Type B pancreatic cell (in vitro differentiated cells): ENCODE data around the gene NR0B1. TPM values are rescaled to one million over a fixed set of nuclear protein-coding genes. Genes with fewer than 3 reads are reported as not detected.

ENCODE experiments used
- DNase-seq: peaks from one replicate; pipeline ENCODE4 v3.0.0; 2021; ENCODE audit warnings: mixed read lengths; ENCODE audit not compliant: unreplicated experiment; ENCODE audit errors: extremely low spot score
- H3K27ac Mint-ChIP-seq: 2 replicates; pipeline ENCODE4 v1.8.0; 2021; ENCODE audit warnings: mild to moderate bottlenecking, mixed read lengths
- H3K27me3 Mint-ChIP-seq: 2 replicates; pipeline ENCODE4 v1.8.0; 2021; ENCODE audit warnings: mixed read lengths
- H3K36me3 Mint-ChIP-seq: 2 replicates; pipeline ENCODE4 v1.8.0; 2021; ENCODE audit warnings: mixed read lengths
- H3K4me1 Mint-ChIP-seq: one replicate; pipeline ENCODE4 v1.8.0; 2021; ENCODE audit warnings: mixed read lengths; ENCODE audit not compliant: unreplicated experiment
- H3K4me3 Mint-ChIP-seq: 2 replicates; pipeline ENCODE4 v1.8.0; 2021; ENCODE audit warnings: mild to moderate bottlenecking, mixed read lengths
- H3K9me3 Mint-ChIP-seq: 2 replicates; pipeline ENCODE4 v1.8.0; 2021; ENCODE audit warnings: mixed read lengths
- total RNA-seq: library from RNA; stranded (reverse); gene quantifications from 2 replicates; pipeline ENCODE4 v1.2.1, GENCODE V29; 2021; ENCODE audit warnings: low replicate concordance
- TF ChIP-seq, protein P1 (sequence below): fragments of 200-600 bp; sonication (generic); conservative IDR thresholded peaks from 2 replicates; pipeline ENCODE4 v1.5.0; 2021; ENCODE audit warnings: antibody characterized with exemption, mild to moderate bottlenecking

The NR0B1 gene
- total RNA-seq, 1 donor from 2014 or later = 14.1 TPM

DNA sequence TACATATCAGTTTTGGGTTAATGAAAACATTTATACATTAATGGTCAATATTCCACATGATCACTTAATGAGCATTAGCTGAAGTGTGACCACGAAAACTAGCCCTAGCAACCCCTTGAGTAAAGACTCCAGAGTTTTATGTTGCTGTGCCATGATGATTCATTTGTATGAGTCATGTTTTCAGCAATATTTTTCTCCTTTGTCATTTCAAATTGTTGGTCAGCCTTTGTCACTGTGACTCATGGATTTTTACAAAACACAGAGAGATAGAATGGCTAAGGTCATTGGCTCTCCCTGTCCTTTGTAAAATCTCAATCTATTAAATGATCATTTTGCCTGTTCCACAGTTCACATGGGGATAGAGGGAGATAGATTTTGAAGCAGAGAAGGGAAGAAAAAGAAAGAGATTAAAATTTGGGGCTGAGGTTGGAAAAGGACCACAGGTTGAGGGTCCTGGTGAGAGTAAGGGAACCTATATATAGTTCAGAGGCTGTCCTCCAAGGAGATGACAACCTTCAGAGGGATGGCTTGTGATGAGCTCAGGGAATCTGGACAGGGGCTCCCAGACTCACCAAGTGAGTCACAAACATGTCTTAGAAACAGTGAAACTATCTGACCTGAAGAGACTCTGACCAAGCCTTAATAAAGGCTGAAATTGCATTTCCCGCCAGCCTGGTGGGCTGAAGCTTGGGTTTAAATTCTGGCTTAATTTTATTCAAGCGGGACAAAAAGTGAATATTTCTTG is 25.6 kb downstream of the NR0B1 start:
- peak overlapping the region; percentile 94 for H3K27ac Mint-ChIP-seq
- TF ChIP-seq, protein P1, sequence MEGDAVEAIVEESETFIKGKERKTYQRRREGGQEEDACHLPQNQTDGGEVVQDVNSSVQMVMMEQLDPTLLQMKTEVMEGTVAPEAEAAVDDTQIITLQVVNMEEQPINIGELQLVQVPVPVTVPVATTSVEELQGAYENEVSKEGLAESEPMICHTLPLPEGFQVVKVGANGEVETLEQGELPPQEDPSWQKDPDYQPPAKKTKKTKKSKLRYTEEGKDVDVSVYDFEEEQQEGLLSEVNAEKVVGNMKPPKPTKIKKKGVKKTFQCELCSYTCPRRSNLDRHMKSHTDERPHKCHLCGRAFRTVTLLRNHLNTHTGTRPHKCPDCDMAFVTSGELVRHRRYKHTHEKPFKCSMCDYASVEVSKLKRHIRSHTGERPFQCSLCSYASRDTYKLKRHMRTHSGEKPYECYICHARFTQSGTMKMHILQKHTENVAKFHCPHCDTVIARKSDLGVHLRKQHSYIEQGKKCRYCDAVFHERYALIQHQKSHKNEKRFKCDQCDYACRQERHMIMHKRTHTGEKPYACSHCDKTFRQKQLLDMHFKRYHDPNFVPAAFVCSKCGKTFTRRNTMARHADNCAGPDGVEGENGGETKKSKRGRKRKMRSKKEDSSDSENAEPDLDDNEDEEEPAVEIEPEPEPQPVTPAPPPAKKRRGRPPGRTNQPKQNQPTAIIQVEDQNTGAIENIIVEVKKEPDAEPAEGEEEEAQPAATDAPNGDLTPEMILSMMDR = no peak
- peak overlapping the region; percentile 29 for H3K4me3 Mint-ChIP-seq
- H3K9me3 Mint-ChIP-seq = peaks cover 4% of the 10 kb centered on the region
- H3K4me1 Mint-ChIP-seq = peaks cover 4% of the 10 kb centered on the region
- H3K36me3 Mint-ChIP-seq = no peaks in the 10 kb centered on the region
- DNase-seq = no peak
- no peaks in the 10 kb centered on the region for H3K27me3 Mint-ChIP-seq

DNA sequence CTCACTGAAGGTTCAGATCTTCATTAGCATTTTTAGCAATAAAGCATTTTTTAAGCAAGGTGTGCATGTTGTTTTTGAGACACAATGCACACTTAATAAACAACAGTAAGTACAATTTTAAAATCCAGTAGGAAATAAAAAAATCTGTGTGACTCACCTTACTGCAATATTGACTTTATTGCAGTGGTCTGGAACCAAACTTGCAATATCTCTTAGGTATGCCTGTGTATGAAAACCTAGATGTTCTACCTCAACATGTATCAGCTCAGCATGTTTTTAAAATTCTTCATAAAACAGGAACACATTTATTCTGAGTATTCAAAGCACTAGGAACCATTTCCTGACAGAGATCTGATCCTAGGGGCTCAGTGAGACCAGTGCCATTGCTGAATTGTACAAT is 26.7 kb downstream of the NR0B1 start:
- Mint-ChIP-seq H3K27ac (peak overlapping the region; percentile 94), H3K4me3 (no peak overlapping the region), H3K36me3 (no peaks in the 10 kb centered on the region), H3K27me3 (no peaks in the 10 kb centered on the region), H3K4me1 (peaks cover 4% of the 10 kb centered on the region), H3K9me3 (peaks cover 4% of the 10 kb centered on the region)
- no peak for DNase-seq
- TF ChIP-seq, protein P1 = no peak

DNA sequence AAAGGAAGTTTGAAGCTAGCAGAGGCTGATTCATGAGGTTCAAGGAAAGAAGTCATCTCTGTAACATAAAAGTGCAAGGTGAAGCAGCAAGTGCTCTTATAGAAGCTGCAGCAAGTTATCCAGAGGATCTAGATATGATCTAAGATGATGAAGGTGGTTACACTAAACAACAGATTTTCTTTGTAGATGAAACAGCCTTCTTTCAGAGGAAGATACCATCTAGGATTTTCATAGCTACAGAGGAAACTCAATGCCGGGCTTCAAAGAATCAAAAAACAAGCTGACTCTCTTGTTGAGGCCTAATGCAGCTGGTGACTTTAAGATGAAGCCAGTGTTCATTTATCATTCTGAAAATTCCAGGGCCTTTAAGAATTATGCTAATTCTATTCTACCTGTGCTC is 28.8 kb downstream of the NR0B1 start:
- H3K4me1 Mint-ChIP-seq = peaks cover 4% of the 10 kb centered on the region
- TF ChIP-seq, protein P1 = no peak
- H3K9me3 Mint-ChIP-seq = peaks cover 3% of the 10 kb centered on the region
- no peak overlapping the region for H3K4me3 Mint-ChIP-seq
- H3K27me3 Mint-ChIP-seq = no peaks in the 10 kb centered on the region
- H3K36me3 Mint-ChIP-seq = no peaks in the 10 kb centered on the region
- H3K27ac Mint-ChIP-seq = no peak overlapping the region
- no peak for DNase-seq

DNA sequence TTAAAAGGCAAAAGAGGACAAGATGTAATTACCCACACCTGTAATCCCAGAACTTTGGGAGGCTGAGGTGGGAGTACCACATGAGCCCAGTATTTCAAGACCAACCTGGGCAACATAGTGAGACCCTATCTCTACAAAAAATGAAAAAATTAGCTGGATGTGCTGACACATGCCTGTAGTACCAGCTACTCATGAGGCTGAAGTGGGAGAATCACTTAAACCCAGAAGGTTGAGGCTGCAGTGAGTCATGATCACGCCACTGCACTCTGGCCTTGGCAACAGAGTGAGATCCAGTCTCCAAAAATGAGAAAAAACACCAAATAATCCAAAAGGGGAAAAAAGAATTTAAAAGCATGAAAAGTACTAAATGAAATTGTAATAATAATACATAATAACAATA is 30.8 kb downstream of the NR0B1 start:
- H3K27ac Mint-ChIP-seq = no peak overlapping the region
- H3K27me3 Mint-ChIP-seq = no peaks in the 10 kb centered on the region
- no peaks in the 10 kb centered on the region for H3K9me3 Mint-ChIP-seq
- H3K4me3 Mint-ChIP-seq = no peak overlapping the region
- no peaks in the 10 kb centered on the region for H3K36me3 Mint-ChIP-seq
- TF ChIP-seq, protein P1 = no peak
- DNase-seq = no peak
- H3K4me1 Mint-ChIP-seq = no peaks in the 10 kb centered on the region

DNA sequence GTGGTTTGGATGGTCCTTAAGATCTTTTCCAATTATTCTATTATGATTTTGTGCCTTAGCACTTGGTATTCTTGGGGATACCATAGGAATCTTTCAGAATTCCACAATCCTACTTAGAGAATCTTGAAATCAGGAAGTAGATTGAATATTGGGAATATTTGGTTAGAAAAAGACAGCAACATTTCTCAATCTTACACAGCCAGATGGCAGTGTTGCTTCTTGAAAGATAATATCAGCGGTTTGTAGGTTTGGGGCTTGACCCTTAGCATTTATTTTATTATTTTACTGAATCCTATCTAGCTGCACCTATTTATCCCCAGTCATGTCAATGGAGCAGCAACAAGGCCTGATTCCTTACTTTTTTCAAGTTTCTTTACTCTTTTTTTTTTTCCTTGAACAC is 33.7 kb downstream of the NR0B1 start:
- H3K36me3 Mint-ChIP-seq = no peaks in the 10 kb centered on the region
- TF ChIP-seq, protein P1 = peak; percentile 69
- H3K27me3 Mint-ChIP-seq = no peaks in the 10 kb centered on the region
- H3K9me3 Mint-ChIP-seq = no peaks in the 10 kb centered on the region
- DNase-seq = no peak
- no peak overlapping the region for H3K4me3 Mint-ChIP-seq
- no peak overlapping the region for H3K27ac Mint-ChIP-seq
- no peaks in the 10 kb centered on the region for H3K4me1 Mint-ChIP-seq

DNA sequence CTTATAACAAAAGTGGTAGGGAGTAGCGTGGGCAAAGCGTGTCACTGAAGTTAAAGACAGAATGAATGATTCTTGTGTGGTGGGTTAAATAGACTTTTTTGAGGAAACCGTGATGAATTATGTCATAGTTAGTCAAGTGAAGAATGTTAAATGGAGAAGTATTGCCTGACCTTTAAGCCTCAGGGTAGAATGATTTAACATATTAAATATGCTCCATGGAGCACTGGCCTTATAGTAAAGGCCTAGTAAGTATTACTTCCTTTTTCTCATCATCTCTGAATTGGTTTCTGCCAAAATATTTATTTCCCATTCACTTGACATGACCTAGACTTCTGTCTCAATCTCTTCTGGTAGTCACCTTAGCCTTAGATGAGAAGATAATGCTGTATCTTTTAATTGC is 38.6 kb downstream of the NR0B1 start:
- TF ChIP-seq, protein P1 = no peak
- Mint-ChIP-seq H3K4me1 (no peaks in the 10 kb centered on the region), H3K36me3 (no peaks in the 10 kb centered on the region), H3K4me3 (no peak overlapping the region), H3K27ac (no peak overlapping the region), H3K9me3 (peaks cover 5% of the 10 kb centered on the region), H3K27me3 (no peaks in the 10 kb centered on the region)
- DNase-seq = no peak
